ENCODE data around the gene PXMP4. TPM values are rescaled to one million over a fixed set of nuclear protein-coding genes. Genes with fewer than 3 reads are reported as not detected.

The PXMP4 gene
- total RNA-seq, 2 donors from 2014 or later: 13.2 to 18.1 TPM

- H3K27ac ChIP-seq: no peak overlapping the region
- no peak for DNase-seq
- TF ChIP-seq CTCF (IDR thresholded peaks at IDR 0.05): no peak
- peaks cover 13% of the 10 kb centered on the region for H3K4me1 ChIP-seq
- intact Hi-C loops (cut with DNase I): no loop called here
- no peaks in the 10 kb centered on the region for H3K36me3 ChIP-seq
- no peak overlapping the region for H3K9ac ChIP-seq (ENCODE audit: low read depth in 2 of 2, low read length in 2 of 2)
- H3K27me3 ChIP-seq: no peaks in the 10 kb centered on the region
- no peaks in the 10 kb centered on the region for H3K9me3 ChIP-seq
- H3K4me3 ChIP-seq: no peak overlapping the region
Measured at GRCh38 chr20:33687993-33688937, 31.8 kb downstream of the PXMP4 start.

DNA sequence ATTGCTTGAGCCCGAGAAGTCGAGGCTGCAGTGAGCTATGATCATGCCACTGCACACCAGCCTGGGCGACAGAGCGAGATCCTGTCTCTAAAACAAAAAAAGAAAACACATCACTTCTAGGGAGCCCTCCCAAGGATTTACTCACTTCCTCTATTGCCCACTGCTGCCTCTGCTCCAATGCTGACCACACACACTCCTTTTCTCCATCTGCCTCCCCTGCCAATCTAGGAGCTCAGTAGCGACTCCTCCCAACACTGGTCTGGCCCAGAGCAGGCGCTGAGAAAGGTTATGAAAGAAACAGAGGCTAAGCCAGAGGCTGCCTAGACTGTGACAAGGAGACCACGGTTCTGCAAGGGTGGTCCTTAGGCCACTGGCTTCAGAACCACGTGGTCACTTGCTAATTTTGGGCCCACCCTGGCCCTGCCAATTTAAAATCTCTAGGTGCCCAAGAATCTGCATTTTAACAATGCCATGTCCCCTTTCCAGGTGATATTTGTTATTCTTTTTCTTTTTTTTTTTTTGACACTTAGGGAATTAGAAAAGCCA lies 32.7 kb downstream of the PXMP4 start:
- Histone ChIP-seq H3K27me3 (no peaks in the 10 kb centered on the region), H3K36me3 (no peaks in the 10 kb centered on the region), H3K9ac (ENCODE audit: low read depth in 2 of 2, low read length in 2 of 2) (no peak overlapping the region), H3K4me3 (no peak overlapping the region), H3K4me1 (peaks cover 13% of the 10 kb centered on the region), H3K9me3 (no peaks in the 10 kb centered on the region), H3K27ac (no peak overlapping the region)
- DNase-seq: no peak
- no peak for TF ChIP-seq CTCF (IDR thresholded peaks at IDR 0.05)
- intact Hi-C loops (cut with DNase I): no loop called here

DNA sequence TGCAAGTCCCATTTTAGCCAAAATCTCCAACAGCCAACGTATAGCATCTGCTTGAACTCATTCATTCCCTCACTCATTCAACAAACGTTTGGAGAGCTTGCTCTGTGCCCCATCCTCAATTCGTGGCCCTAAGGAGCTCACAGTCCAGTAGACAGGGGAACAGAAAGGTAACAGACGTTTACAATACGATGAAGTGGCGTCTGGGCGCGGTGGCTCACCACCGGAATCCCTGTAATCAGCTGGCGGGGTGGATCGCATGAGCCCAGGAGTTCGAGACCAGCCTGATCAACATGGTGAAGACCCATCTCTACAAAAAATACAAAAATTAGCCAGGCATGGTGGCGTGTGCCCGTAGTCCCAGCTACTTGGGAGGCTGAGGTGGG lies 33.1 kb downstream of the PXMP4 start:
- TF ChIP-seq CTCF (IDR thresholded peaks at IDR 0.05): no peak
- Histone ChIP-seq H3K4me3 (peak overlapping the region; percentile 42), H3K4me1 (peaks cover 13% of the 10 kb centered on the region), H3K9ac (ENCODE audit: low read depth in 2 of 2, low read length in 2 of 2) (peak overlapping the region in 1 of 2 donors; percentile 28), H3K9me3 (no peaks in the 10 kb centered on the region), H3K27ac (no peak overlapping the region), H3K27me3 (no peaks in the 10 kb centered on the region), H3K36me3 (no peaks in the 10 kb centered on the region)
- intact Hi-C loops (cut with DNase I): no loop called here
- DNase-seq: no peak

DNA sequence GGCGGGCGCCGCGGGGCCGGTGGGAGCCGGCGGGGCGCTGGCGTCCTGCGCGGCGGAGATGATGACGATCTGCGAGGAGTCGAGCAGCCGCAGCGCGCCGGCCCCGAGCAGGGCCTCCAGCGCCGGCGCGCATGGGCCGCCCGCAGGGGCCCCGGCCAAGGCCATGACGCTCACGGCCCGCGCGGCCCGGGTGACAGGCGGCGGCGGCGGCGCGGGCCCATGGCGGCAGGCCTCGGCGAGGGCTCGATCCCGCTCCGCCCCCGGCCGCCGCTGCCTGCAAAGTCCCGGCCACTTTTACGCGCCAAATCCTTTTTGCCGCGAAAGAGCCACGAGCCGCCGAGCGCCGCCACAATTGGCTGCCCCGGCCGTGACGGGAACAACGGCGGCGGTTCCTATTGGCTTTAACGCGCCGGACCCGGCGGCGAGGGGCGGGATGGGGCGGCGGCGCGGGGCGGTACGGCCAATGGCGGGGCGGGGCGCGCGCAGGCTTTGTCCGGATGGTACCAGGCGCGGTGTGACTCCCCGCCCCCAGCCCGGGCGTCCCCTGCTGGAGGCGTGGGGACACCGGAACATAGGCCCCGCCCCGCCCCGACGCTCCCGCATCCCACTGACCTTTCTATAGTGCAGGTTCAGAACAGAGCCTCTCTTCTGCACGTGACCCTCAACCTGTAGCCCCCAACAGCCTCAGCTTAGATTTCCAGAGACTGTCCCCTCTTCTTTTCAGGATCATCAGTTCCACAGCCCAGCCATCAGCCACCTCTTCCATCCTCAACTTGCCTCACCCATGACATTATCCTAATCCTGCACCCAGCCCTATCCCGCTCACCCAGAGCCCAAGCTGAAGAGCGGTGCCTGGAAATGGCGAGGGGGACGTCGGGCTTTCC lies 33.8 kb downstream of the PXMP4 start, which contains the start of gene E2F1:
TSS of gene E2F1 (minus strand) at position 286 of the 884 bp plus-strand sequence. CDS start at position 165, 121 bp downstream.
- TF ChIP-seq CTCF (IDR thresholded peaks at IDR 0.05): peak; percentile 32
- H3K9me3 ChIP-seq: no peaks in the 10 kb centered on the region
- H3K36me3 ChIP-seq: no peaks in the 10 kb centered on the region
- H3K27ac ChIP-seq: no peak within 1 kb of the TSS
- H3K4me1 ChIP-seq: peaks cover 13% of the 10 kb centered on the region
- intact Hi-C loops (cut with DNase I): no loop called here
- peak within 1 kb of the TSS; percentile 42 for H3K4me3 ChIP-seq
- no peaks in the 10 kb centered on the region for H3K27me3 ChIP-seq
- DNase-seq: peak; percentile 97
- peak within 1 kb of the TSS; percentile 62 to 77 for H3K9ac ChIP-seq (ENCODE audit: low read depth in 2 of 2, low read length in 2 of 2)
